Fibroblast of upper back skin (primary cell): ENCODE measurements around the gene VAV1.
"Not testable (repeated sequence)": the region's sequence is repeated elsewhere in the genome, so short reads cannot be mapped to it uniquely, and the experiment has no call there.

Source experiments
- DNase-seq: peaks from one replicate; pipeline ENCODE4 v3.0.0-alpha.2; 2013

The VAV1 gene

DNA sequence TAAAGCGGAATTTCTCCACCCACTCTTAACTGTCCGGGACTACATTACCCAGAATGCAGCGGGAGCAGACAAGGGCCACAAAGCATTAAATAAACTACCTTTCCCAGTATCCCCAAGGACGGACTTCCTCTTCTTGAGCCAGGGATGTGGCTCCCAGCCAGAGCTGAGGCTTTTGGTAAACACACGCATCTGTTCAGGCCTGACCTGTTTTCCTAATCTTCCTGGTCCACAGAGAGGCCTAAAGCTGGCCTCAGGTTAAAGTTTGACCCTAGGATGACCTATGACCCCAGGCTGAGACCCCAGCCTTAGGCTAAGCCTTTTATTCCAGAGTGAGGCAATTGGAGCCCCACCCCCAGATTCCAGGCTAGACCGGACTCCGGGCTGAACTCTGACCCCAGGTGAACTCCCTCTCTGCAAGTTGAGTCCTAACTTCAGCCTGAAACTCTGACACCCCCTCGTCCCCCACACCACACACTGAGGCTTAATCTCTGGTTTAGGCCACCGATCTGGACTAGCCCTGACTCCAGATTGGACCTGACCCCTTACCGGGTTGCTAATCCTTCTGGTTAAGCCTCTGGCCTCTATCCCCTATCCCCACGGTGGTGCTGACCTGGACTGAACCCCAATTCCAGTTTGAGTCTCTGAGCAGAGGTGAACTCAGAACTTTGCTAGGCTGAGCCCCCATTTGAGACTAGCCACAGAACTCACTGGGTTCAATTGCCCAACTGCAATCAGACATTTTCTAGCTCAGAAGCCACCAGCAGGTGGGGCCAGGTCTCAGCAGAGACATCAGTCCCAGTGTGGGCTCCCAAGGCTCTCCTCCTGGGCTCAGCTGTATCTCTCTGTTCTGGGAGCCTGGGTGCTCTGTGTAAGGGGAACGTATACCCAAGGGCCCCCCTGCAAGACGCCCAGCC lies 34.4 kb upstream of the VAV1 start:
- DNase-seq = peak; percentile 87

DNA sequence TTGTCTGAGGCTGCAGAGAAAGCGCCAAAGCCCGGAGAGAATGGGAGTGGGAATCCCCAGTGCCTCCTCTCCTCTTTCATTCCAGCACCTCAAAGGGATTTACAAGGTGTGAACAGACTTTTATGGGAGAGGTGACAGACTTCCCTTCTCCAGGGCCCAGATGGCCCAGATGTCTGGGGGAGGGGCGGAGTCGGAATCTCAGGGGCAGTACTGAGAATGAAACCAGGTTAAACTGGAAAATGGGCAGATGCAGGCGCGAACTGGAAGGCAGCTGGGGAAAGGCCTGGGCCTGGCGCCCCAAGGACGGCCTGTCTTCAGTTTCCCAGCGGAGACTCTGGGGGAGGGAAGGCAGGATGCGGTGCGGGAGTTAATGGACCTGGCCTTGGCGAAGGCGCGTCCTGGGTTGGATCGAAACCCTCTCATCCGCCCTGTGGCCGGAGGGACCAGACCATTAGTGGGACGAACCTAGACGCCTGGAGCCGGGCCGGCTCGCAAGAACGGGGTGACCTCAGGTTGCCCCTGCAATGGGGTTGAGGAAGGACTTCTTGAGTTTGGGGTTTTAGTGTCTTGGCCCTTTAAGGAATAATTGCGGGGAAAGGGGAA lies 33.6 kb upstream of the VAV1 start:
- no peak for DNase-seq

- peak; percentile 84 for DNase-seq
These were observed 33.1 kb upstream of the VAV1 start, which contains the start of gene TRIP10 for GRCh38 chr19:6739390-6739882. Gene TRIP10 (plus strand): TSS chr19:6739680. CDS start chr19:6739762, 82 bp downstream.

DNA sequence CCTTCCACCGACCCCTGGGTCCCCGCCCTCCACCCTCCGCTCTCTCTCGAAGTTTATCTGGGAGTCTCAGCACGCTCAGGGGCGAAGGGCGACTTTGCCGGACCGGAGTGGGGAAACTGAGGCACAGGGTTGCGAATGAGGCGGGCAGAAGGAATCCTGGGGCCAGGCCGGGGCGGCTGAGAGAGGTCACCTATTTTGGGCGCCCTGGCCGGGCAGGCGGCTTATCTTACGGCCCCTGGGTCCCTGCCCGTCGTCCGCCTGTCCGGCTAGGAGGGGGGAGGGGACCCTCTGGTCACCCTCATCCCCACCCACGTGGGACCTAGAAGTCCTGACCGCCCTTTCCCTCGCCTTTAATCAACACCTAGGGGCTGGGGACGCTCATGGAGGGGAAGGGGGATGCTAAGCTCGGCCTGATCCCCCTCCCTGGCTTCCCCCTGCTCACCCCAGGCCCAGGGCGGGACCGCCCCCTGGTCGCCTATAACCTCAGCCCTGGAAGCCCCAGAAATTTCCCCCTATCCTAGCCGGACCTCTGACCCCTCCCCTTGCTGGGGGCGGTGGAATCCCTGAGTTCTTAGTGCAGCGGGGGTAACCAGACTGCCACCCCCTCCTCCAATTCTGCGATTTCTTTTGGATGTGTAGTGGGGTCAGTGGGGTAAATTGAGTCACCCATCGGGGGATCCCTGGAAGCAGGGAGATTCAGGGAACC lies 32.5 kb upstream of the VAV1 start:
- DNase-seq = no peak

DNA sequence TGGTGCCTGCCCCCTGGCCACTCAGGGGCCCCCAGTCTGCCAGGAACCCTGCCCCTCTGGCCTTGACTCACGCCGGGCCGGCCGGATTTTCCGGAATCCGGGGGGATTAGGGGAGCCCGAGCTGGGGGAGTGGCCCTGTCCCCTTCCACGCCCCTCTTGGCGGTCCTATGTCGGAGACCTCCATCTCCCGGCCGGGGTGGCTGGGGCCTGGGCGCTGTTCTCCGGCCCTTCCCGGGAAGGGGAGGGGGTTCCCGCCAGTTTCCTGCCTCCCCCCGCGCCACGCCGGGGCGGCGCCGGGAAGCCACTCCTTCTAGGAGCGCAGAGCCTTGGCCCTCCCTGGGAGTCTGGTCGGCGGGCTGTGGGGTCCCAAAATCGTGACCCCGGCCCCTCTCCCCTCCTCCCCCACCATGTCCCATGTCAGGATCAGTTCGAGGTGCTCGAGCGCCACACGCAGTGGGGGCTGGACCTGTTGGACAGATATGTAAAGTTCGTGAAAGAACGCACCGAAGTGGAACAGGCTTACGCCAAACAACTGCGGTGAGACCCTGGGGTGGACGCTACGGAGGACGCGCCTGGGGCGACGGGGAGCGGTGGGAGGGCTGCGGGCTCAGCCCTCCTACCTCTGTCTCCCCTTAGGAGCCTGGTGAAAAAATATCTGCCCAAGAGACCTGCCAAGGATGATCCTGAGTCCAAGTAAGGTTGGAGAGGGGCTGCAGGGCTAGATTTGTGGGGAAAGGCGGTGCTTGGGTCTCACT lies 31.7 kb upstream of the VAV1 start:
- DNase-seq = peak; percentile 28

DNA sequence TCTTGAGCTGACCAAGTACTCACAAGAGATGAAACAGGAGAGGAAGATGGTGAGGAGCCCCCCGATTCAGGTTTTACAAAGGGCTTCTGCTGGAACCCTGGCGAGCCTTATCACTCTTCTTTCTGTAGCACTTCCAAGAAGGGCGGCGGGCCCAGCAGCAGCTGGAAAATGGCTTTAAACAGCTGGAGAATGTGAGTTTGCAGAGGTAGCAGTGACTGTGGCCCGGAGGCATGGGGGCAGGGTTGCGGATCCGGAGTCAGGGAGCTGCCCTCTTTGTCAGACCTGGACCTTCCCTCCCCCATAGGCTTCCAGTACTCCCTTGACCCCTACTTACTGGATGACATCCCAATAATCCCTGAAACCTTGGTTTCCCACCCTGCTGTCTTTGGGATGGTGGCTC lies 29.4 kb upstream of the VAV1 start:
- DNase-seq = no peak

DNA sequence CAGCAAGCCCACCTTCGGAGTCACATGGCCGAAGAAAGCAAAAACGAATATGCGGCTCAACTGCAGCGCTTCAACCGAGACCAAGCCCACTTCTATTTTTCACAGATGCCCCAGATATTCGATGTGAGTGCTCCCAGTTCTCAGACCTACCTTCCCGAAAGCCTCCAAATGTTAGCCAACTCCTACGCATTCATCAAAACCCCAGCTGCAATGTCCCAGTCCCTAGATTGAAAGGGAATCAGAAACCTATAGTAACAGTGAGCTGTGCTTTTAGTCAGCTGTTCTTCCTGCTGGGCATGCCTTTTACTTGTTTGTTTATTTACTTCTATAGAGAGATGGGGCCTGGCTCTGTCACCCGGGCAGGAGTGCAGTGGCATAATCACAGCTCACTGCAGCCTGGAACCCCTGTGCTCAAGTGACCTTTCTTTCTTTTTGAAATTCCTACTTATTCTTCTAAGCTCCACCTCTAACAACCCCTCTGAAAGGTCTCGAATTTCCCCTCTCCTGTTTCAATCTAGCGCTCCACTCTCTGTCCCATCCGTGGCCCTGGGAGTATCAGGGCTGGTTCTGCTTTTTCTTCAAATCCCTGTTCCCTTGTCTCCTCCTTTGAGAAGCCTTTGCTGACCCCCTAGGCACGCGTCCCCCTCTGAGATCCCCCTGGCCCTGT lies 28.7 kb upstream of the VAV1 start:
- no peak for DNase-seq

GRCh38 chr19:6744381-6745301 lies 27.9 kb upstream of the VAV1 start:
- peak; percentile 82 for DNase-seq

DNA sequence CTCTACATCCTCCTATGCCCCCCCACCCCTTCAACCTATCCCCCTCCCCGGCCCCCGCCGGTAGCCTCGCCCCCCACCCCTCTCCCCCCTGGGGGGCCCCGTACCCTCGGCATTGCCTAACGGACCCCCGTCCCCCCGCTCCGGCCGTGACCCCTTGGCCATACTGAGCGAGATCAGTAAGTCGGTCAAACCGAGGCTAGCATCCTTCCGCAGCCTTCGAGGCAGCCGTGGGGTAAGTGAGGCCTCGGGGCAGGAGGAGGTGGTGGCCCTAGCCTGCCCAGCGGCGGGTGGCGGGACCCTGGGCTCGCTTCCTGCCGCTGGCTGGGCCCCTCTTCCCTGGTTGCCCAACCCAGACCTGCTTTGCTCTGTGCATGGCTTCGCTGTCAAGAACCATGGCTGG lies 26.5 kb upstream of the VAV1 start:
- no peak for DNase-seq

- not testable (repeated sequence) for DNase-seq
These were observed 24.0 kb upstream of the VAV1 start for GRCh38 chr19:6748543-6748942.

DNA sequence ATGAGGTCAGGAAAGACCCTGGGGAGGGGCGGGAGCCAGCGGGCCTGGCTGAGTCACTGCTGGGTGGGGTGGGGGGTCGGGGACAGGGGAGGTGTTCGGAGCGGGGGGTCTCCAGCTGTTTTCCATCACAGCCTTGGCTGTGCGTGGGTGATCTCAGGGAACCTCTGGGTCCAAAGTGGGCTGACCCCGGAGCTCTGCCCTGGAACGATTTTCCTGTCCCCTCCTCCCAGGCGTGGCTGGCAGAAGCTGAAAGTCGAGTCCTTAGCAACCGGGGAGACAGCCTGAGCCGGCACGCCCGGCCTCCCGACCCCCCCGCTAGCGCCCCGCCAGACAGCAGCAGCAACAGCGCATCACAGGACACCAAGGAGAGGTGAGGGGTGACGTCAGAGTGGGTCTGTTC lies 22.4 kb upstream of the VAV1 start:
- DNase-seq = no peak

- no peak for DNase-seq
These were observed 21.3 kb upstream of the VAV1 start for GRCh38 chr19:6751189-6751588.

GRCh38 chr19:6752256-6753177 lies 20.0 kb upstream of the VAV1 start:
- DNase-seq = no peak

GRCh38 chr19:6753178-6754031 lies 19.1 kb upstream of the VAV1 start:
- DNase-seq = peak; percentile 44

- DNase-seq = no peak
These were observed 18.4 kb upstream of the VAV1 start for GRCh38 chr19:6754136-6754535.

GRCh38 chr19:6754653-6755463 lies 17.6 kb upstream of the VAV1 start:
- DNase-seq = no peak

DNA sequence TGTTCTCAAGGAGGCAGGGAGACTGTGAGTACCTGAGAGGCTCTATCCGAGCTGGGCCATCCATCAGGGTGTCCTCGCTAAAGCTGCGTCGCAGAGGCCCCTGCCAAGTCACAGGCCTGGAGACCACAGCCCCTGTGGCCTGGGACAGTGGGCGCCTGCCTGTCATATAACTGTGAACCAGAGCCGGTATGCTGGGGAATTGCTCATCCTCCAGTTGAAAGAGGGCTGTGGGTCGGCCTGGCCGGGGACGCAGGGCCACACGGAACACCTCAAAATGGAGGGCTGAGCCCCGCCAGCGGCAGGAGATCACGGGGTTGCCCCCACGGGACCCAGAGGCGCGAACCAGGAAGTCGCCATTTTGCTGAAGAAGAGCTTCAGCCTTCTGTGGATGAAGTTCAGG lies 11.9 kb upstream of the VAV1 start:
- no peak for DNase-seq
